ENCODE data around the gene RNF17.

GRCh38 chr13:24742294-24742693 is 21.7 kb upstream of the RNF17 start:
- no peak for TF ChIP-seq CTCF (IDR thresholded peaks at IDR 0.05; ENCODE audit: low read depth, low read length, missing input control)
- no peak for TF ChIP-seq YY1 (IDR thresholded peaks at IDR 0.05)
- TF ChIP-seq TAF1 (conservative IDR thresholded peaks at IDR 0.05), result no peak
- no peak for TF ChIP-seq HNF4A (conservative IDR thresholded peaks at IDR 0.05)
- TF ChIP-seq NR2F2 (IDR thresholded peaks at IDR 0.05), result no peak
- TF ChIP-seq REST (IDR thresholded peaks at IDR 0.05), result no peak
- no peak for TF ChIP-seq ATF3 (IDR thresholded peaks at IDR 0.05)
- no peak for TF ChIP-seq GABPA (IDR thresholded peaks at IDR 0.05 in 1 of 2, conservative IDR thresholded peaks at IDR 0.05 in 1 of 2)
- no peak for TF ChIP-seq FOXA1 (IDR thresholded peaks at IDR 0.05)
- TF ChIP-seq JUND (IDR thresholded peaks at IDR 0.05), result no peak
- TF ChIP-seq RAD21 (IDR thresholded peaks at IDR 0.05), result no peak
